HL-60 (cell line): ENCODE data around the gene LHX1.

ENCODE experiments used
- DNase-seq, 2 experiments: peaks; one replicate each; pipeline ENCODE4 v3.0.0-alpha.2; 2010 to 2020; ENCODE audit warnings: low read depth in 1 of 2, low spot score in 1 of 2
- H3K27ac ChIP-seq: fragments of 250-450 bp; sonication (Bioruptor Pico); replicated peaks from 2 replicates; pipeline ENCODE4 v1.5.1; 2020; ENCODE audit warnings: mild to moderate bottlenecking, moderate library complexity
- H3K27me3 ChIP-seq: fragments of 250-450 bp; sonication (Bioruptor Pico); 2 replicates; pipeline ENCODE4 v1.5.1; 2021; ENCODE audit warnings: mild to moderate bottlenecking, moderate library complexity; ENCODE audit not compliant: insufficient read depth, poor library complexity, severe bottlenecking
- H3K4me3 ChIP-seq: replicated peaks from 2 replicates; pipeline ENCODE4 v1.5.1; 2011; ENCODE audit warnings: mild to moderate bottlenecking, control low read depth, low read length; ENCODE audit not compliant: insufficient read depth
- CTCF ChIP-seq: IDR thresholded peaks from one replicate; pipeline ENCODE4 v1.5.1; 2011; ENCODE audit warnings: low read length, control low read depth, inconsistent platforms; ENCODE audit not compliant: insufficient read depth
- GABPA ChIP-seq: IDR thresholded peaks from 2 replicates; pipeline ENCODE4 v1.6.1; 2012; ENCODE audit warnings: low read depth
- POLR2AphosphoS5 ChIP-seq: IDR thresholded peaks from 2 replicates; pipeline ENCODE4 v1.6.1; 2012; ENCODE audit warnings: low read depth
- REST ChIP-seq: IDR thresholded peaks from 2 replicates; pipeline ENCODE4 v1.6.1; 2012; ENCODE audit warnings: low read depth; ENCODE audit not compliant: insufficient replicate concordance
- SPI1 ChIP-seq: IDR thresholded peaks from 2 replicates; pipeline ENCODE4 v1.6.1; 2012; ENCODE audit warnings: low read depth, mild to moderate bottlenecking, borderline replicate concordance

LHX1 gene

GRCh38 chr17:36901506-36901905 is 35.8 kb upstream of the LHX1 start:
- Histone ChIP-seq H3K27me3 (no peaks in the 10 kb centered on the region), H3K4me3 (no peak overlapping the region), H3K27ac (no peak overlapping the region)
- no peak for DNase-seq
- TF ChIP-seq CTCF (no peak), SPI1 (no peak), POLR2AphosphoS5 (no peak), GABPA (no peak), REST (no peak)

GRCh38 chr17:36907407-36907806 is 29.9 kb upstream of the LHX1 start:
- DNase-seq = no peak
- TF ChIP-seq GABPA (no peak), SPI1 (no peak), POLR2AphosphoS5 (no peak), REST (no peak), CTCF (no peak)

GRCh38 chr17:36910513-36910912 is 26.8 kb upstream of the LHX1 start:
- no peak for DNase-seq
- Histone ChIP-seq H3K4me3 (no peak overlapping the region), H3K27ac (no peak overlapping the region), H3K27me3 (peaks cover 2% of the 10 kb centered on the region)
- TF ChIP-seq CTCF = no peak
- TF ChIP-seq SPI1 = no peak
- no peak for TF ChIP-seq POLR2AphosphoS5
- TF ChIP-seq GABPA = no peak
- TF ChIP-seq REST = no peak

More at GRCh38 chr17:36907407-36907806, 29.9 kb upstream of the LHX1 start:
- H3K27ac ChIP-seq = no peak overlapping the region
- H3K27me3 ChIP-seq = peaks cover 2% of the 10 kb centered on the region
- no peak overlapping the region for H3K4me3 ChIP-seq
